Measurements from ENCODE around the gene EMC9. TPM values are rescaled to one million over a fixed set of nuclear protein-coding genes. Genes with fewer than 3 reads are reported as not detected.
A peak's percentile ranks its signal among the peaks of the same experiment; 100 is the strongest.

Gene EMC9
- total and polyA plus RNA-seq, 2 donors (not counting 1 experiment from before 2014, with no cell fraction given) = 24.7 to 25.9 TPM

GRCh38 chr14:24187539-24187915, 46.1 kb upstream of the EMC9 start:
- peaks cover 14 to 17% of the 10 kb centered on the region in 2 donors for H3K4me1 ChIP-seq (ENCODE audit: control insufficient read depth in 2 of 2, insufficient read depth in 2 of 2, low read length in 2 of 2)
- H3K9ac ChIP-seq (ENCODE audit: low read length) = peak overlapping the region; percentile 70
- H3K4me2 ChIP-seq (replicated peaks; ENCODE audit: low read depth, low read length, poor library complexity, severe bottlenecking) = peak overlapping the region; percentile 96
- no peaks in the 10 kb centered on the region for H3K27me3 ChIP-seq (replicated peaks in 1 of 4; ENCODE audit: control extremely low read depth in 1 of 4, control insufficient read depth in 3 of 4, insufficient read depth in 4 of 4, low read length in 3 of 4)
- peaks cover 3 to 47% of the 10 kb centered on the region in 2 experiments for H3K36me3 ChIP-seq (replicated peaks in 1 of 2; ENCODE audit: control extremely low read depth in 1 of 2, control insufficient read depth in 1 of 2, extremely low read depth in 1 of 2, insufficient read depth in 2 of 2, low read length in 1 of 2)
- ATAC-seq (ENCODE audit: low read depth) = no peak
- H3K27ac ChIP-seq (ENCODE audit: low read length in 2 of 2) = peak overlapping the region in 1 of 2 donors; percentile 86
- no peaks in the 10 kb centered on the region for H3K27me3 Mint-ChIP-seq
- H3K79me2 ChIP-seq (ENCODE audit: control insufficient read depth, insufficient read depth, low read length) = peaks cover 49% of the 10 kb centered on the region
- WGBS (ENCODE audit: insufficient coverage) = no CpG with 5 or more reads among the region's 2 CpGs
- ChIA-PET POLR2A (interaction anchor here (1.1 to 2.1 kb wide), 3 partner anchors 26 to 55 kb away, joined by 4 to 6 read pairs (median 6); partner anchors contain the start of genes IRF9 and TINF2), CTCF (interaction anchor here (1.0 to 3.7 kb wide), 7 partner anchors 26 to 254 kb away, joined by 3 to 21 read pairs (median 4); partner anchors contain the start of genes CHMP4A, CIDEB, IRF9 and TINF2)
- H3K9me3 Mint-ChIP-seq (ENCODE audit: insufficient read depth) = no peaks in the 10 kb centered on the region
- H3K9me3 ChIP-seq (ENCODE audit: control extremely low read depth in 1 of 3, control insufficient read depth in 2 of 3, insufficient read depth in 1 of 3, low read length in 2 of 3) = no peaks in the 10 kb centered on the region
- H3K4me1 Mint-ChIP-seq = peaks cover 30% of the 10 kb centered on the region
- no peak for TF ChIP-seq EZH2 (IDR thresholded peaks at IDR 0.05; ENCODE audit: borderline replicate concordance, insufficient read depth, low read depth, low read length, poor library complexity, severe bottlenecking)
- TF ChIP-seq CTCF (IDR thresholded peaks at IDR 0.05) = no peak
- peak overlapping the region in 2 of 5 experiments; percentile 69 to 77 for H3K4me3 ChIP-seq (ENCODE audit: control extremely low read depth in 1 of 5, extremely low read depth in 1 of 5, insufficient read depth in 1 of 5, low read depth in 2 of 5, low read length in 4 of 5)
- intact Hi-C loops (cut with micrococcal nuclease) = no loop called here
- no peaks in the 10 kb centered on the region for H4K20me1 ChIP-seq (ENCODE audit: control insufficient read depth, insufficient read depth, low read length, poor library complexity, severe bottlenecking)
- H2AFZ ChIP-seq (ENCODE audit: insufficient read depth, low read depth, low read length, poor library complexity, severe bottlenecking) = no peak overlapping the region
- no peak for DNase-seq
- peak overlapping the region; percentile 87 for H3K27ac Mint-ChIP-seq
- peak overlapping the region; percentile 93 for H3K4me3 Mint-ChIP-seq

GRCh38 chr14:24186831-24187538, 45.6 kb upstream of the EMC9 start:
- Histone ChIP-seq H3K27me3 (replicated peaks in 1 of 4; ENCODE audit: control extremely low read depth in 1 of 4, control insufficient read depth in 3 of 4, insufficient read depth in 4 of 4, low read length in 3 of 4) (no peaks in the 10 kb centered on the region), H3K9me3 (ENCODE audit: control extremely low read depth in 1 of 3, control insufficient read depth in 2 of 3, insufficient read depth in 1 of 3, low read length in 2 of 3) (no peaks in the 10 kb centered on the region), H4K20me1 (ENCODE audit: control insufficient read depth, insufficient read depth, low read length, poor library complexity, severe bottlenecking) (no peaks in the 10 kb centered on the region), H3K4me2 (replicated peaks; ENCODE audit: low read depth, low read length, poor library complexity, severe bottlenecking) (peak overlapping the region; percentile 96), H3K4me3 (ENCODE audit: control extremely low read depth in 1 of 5, extremely low read depth in 1 of 5, insufficient read depth in 1 of 5, low read depth in 2 of 5, low read length in 4 of 5) (no peak overlapping the region), H3K9ac (ENCODE audit: low read length) (no peak overlapping the region), H3K4me1 (ENCODE audit: control insufficient read depth in 2 of 2, insufficient read depth in 2 of 2, low read length in 2 of 2) (peaks cover 14 to 17% of the 10 kb centered on the region in 2 donors), H3K79me2 (ENCODE audit: control insufficient read depth, insufficient read depth, low read length) (peaks cover 44% of the 10 kb centered on the region), H3K27ac (ENCODE audit: low read length in 2 of 2) (no peak overlapping the region), H2AFZ (ENCODE audit: insufficient read depth, low read depth, low read length, poor library complexity, severe bottlenecking) (no peak overlapping the region), H3K36me3 (replicated peaks in 1 of 2; ENCODE audit: control extremely low read depth in 1 of 2, control insufficient read depth in 1 of 2, extremely low read depth in 1 of 2, insufficient read depth in 2 of 2, low read length in 1 of 2) (peaks cover 4 to 52% of the 10 kb centered on the region in 2 experiments)
- POLR2A ChIA-PET = interaction anchor here (1.0 to 2.1 kb wide), 3 partner anchors 8 to 27 kb away, joined by 3 to 6 read pairs (median 4); partner anchors contain the start of genes IRF9 and TM9SF1
- intact Hi-C loops (cut with micrococcal nuclease) = no loop called here
- Mint-ChIP-seq H3K27ac (peak overlapping the region; percentile 60), H3K4me3 (peak overlapping the region; percentile 93), H3K4me1 (peaks cover 25% of the 10 kb centered on the region), H3K27me3 (no peaks in the 10 kb centered on the region), H3K9me3 (ENCODE audit: insufficient read depth) (no peaks in the 10 kb centered on the region)
- no peak for DNase-seq
- CTCF ChIA-PET = interaction anchor here (1.0 to 3.7 kb wide), 8 partner anchors 13 to 255 kb away, joined by 3 to 21 read pairs (median 4); partner anchors contain the start of genes CHMP4A, CIDEB, IRF9 and TINF2
- 95% methylated on average over 4 of the region's 10 CpGs for WGBS (ENCODE audit: insufficient coverage)
- TF ChIP-seq CTCF (IDR thresholded peaks at IDR 0.05) = no peak
- ATAC-seq (ENCODE audit: low read depth) = no peak
